Suprapubic skin (tissue), 4 donors: ENCODE data around the gene LYZL6. TPM values are rescaled to one million over a fixed set of nuclear protein-coding genes. Genes with fewer than 3 reads are reported as not detected.

ENCODE experiments used
- DNase-seq, 2 donors: peaks; one replicate each; pipeline ENCODE4 v3.0.0-alpha.2; 2019; ENCODE audit warnings: low spot score in 2 of 2
- H3K27ac ChIP-seq: fragments of 200-600 bp; sonication (generic); one replicate; pipeline ENCODE4 v1.5.1; 2019
- H3K27me3 ChIP-seq: fragments of 200-600 bp; sonication (generic); one replicate; pipeline ENCODE4 v1.5.1; 2019
- H3K36me3 ChIP-seq: fragments of 200-600 bp; sonication (generic); one replicate; pipeline ENCODE4 v1.5.1; 2019
- H3K4me1 ChIP-seq: fragments of 200-600 bp; sonication (generic); one replicate; pipeline ENCODE4 v1.5.1; 2019
- H3K4me3 ChIP-seq: fragments of 200-600 bp; sonication (generic); one replicate; pipeline ENCODE4 v1.5.1; 2019; ENCODE audit warnings: mild to moderate bottlenecking
- H3K9me3 ChIP-seq: fragments of 200-600 bp; sonication (generic); one replicate; pipeline ENCODE4 v1.5.1; 2019
- CTCF ChIP-seq, 2 donors: fragments of 200-600 bp in 1 of 2; fragments of 450-650 bp in 1 of 2; sonication (generic) in 1 of 2; IDR thresholded peaks; one replicate each; pipeline ENCODE4 v1.5.1; 2016 to 2019; ENCODE audit warnings: antibody characterized with exemption in 2 of 2, mild to moderate bottlenecking in 1 of 2, moderate library complexity in 1 of 2
- EP300 ChIP-seq: sonication (generic); formaldehyde crosslinking; IDR thresholded peaks from one replicate; pipeline ENCODE4 v1.6.1; 2017; ENCODE audit warnings: antibody characterized with exemption
- POLR2A ChIP-seq, 2 donors: fragments of 450-650 bp; IDR thresholded peaks; one replicate each; pipeline ENCODE4 v1.6.1; 2017; ENCODE audit warnings: antibody characterized with exemption in 2 of 2, mild to moderate bottlenecking in 2 of 2, moderate library complexity in 2 of 2
- POLR2AphosphoS5 ChIP-seq, 3 donors: sonication (generic); formaldehyde crosslinking; IDR thresholded peaks; one replicate each; pipeline ENCODE4 v1.6.1; 2017; ENCODE audit warnings: antibody characterized with exemption in 3 of 3
- WGBS: methylation state at CpG from one replicate; pipeline ENCODE4 v1.1.5; 2018; 5-methylcytosine and 5-hydroxymethylcytosine counted together
- total RNA-seq, 4 donors: library from RNA; depleted of rRNA; stranded (reverse); fragments of >200 nt; gene quantifications; one replicate each; pipeline ENCODE4 v1.1.0, GENCODE V29; 2016

The LYZL6 gene
- total RNA-seq, 4 donors from 2014 or later, result not detected

GRCh38 chr17:35907691-35908090, 35.8 kb downstream of the LYZL6 start:
- no peaks in the 10 kb centered on the region for H3K36me3 ChIP-seq
- no peaks in the 10 kb centered on the region for H3K27me3 ChIP-seq
- DNase-seq, result no peak
- H3K27ac ChIP-seq, result no peak overlapping the region
- 81% methylated on average over 5 of the region's 5 CpGs for WGBS
- H3K4me3 ChIP-seq, result no peak overlapping the region
- no peaks in the 10 kb centered on the region for H3K4me1 ChIP-seq
- TF ChIP-seq POLR2A (IDR thresholded peaks at IDR 0.05) (no peak), EP300 (no peak), CTCF (IDR thresholded peaks at IDR 0.05) (no peak), POLR2AphosphoS5 (IDR thresholded peaks at IDR 0.05) (no peak)
- no peaks in the 10 kb centered on the region for H3K9me3 ChIP-seq

GRCh38 chr17:35906926-35907637, 36.4 kb downstream of the LYZL6 start:
- 73% methylated on average over 2 of the region's 3 CpGs for WGBS
- H3K9me3 ChIP-seq, result no peaks in the 10 kb centered on the region
- TF ChIP-seq CTCF (IDR thresholded peaks at IDR 0.05), result no peak
- TF ChIP-seq EP300, result no peak
- no peak for TF ChIP-seq POLR2A (IDR thresholded peaks at IDR 0.05)
- TF ChIP-seq POLR2AphosphoS5 (IDR thresholded peaks at IDR 0.05), result no peak
- no peak overlapping the region for H3K27ac ChIP-seq
- H3K4me1 ChIP-seq, result no peaks in the 10 kb centered on the region
- H3K4me3 ChIP-seq, result no peak overlapping the region
- no peaks in the 10 kb centered on the region for H3K36me3 ChIP-seq
- H3K27me3 ChIP-seq, result no peaks in the 10 kb centered on the region
- DNase-seq, result no peak

DNA sequence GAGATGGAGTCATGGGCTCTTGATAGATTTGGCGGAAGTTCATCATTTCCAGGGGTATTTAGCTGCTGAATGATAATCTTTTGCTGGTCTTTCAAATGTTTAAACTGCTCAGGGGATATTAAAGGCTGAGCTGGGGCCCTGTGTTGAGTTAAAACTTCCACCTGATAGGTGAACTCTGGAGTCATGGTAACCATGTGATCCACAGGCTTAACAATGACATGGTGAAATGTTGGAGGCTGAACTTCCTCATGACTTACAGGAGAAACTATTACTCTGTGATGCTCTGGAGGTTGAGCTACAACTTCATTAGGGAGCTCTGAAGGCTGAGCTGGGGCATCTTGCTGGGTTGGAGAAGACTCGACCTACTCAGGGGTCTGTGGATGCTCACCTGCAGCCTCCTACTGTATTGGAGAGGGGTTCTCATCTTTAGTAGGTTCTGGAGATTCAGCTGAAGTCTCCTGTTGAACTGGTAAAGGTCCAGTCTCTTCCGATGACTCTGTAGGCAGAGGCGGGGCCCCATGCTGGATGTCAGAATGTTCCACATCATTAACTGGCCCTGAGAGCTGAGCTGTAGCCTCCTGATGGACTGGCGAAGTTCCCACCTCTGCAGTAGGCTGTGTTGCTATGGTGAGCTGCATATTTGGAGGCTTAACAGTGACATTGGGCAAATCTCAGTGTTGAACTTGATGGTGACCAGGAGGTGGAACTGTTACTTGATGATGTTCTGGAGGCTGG, 37.2 kb downstream of the LYZL6 start:
- TF ChIP-seq CTCF (IDR thresholded peaks at IDR 0.05), result no peak
- no peak for TF ChIP-seq POLR2AphosphoS5 (IDR thresholded peaks at IDR 0.05)
- TF ChIP-seq EP300, result no peak
- TF ChIP-seq POLR2A (IDR thresholded peaks at IDR 0.05), result no peak
- no peak overlapping the region for H3K4me3 ChIP-seq
- H3K27me3 ChIP-seq, result no peaks in the 10 kb centered on the region
- no peaks in the 10 kb centered on the region for H3K4me1 ChIP-seq
- WGBS, result 94% methylated on average over 5 of the region's 5 CpGs
- H3K9me3 ChIP-seq, result no peaks in the 10 kb centered on the region
- H3K27ac ChIP-seq, result no peak overlapping the region
- H3K36me3 ChIP-seq, result no peaks in the 10 kb centered on the region
- no peak for DNase-seq

DNA sequence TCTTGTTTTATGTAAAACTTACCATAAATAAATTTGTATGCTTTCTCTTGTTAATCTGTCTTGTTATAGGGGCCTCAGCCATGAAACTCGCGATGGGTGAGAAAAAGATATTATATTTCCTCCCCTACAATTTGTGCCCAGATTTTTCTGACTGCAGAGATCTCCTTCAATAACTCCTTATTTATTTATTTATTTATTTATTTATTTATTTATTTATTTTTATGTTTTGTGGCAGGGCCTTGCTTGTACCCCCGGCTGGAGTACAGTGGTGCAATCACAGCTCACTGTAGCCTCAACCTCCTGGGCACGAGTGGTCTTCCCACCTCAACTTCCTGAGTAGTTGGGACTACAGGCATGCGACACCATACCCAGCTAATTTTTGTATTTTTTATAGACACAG, 40.1 kb downstream of the LYZL6 start:
- no peak for DNase-seq
- TF ChIP-seq POLR2A (IDR thresholded peaks at IDR 0.05), result no peak
- TF ChIP-seq CTCF (IDR thresholded peaks at IDR 0.05), result no peak
- TF ChIP-seq EP300, result no peak
- no peak for TF ChIP-seq POLR2AphosphoS5 (IDR thresholded peaks at IDR 0.05)

DNA sequence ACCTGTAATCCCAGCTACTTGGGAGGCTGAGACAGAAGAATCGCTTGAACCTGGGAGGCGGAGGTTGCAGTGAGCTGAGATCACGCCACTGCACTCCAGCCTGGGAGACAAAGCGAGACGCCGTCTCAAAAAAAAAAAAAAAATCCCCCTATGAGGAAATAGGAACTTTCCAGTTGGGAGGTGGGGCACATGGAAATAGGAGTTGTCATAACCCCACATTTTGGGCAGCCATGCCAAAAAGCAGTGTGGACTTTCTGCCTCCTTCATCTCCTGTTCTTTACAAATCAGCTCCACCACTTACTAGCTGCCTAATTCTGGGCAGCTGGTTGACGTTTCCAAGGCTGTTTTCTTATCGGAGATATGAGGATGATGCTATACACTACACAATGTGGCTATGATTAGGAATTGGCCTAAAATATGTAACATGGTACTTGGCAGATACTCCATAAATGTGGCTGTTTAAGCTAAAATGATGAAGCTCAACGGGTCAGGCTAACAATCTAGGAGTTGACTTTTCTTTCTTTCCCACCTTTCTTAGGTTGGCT, 41.8 kb downstream of the LYZL6 start:
- Histone ChIP-seq H3K27me3 (no peaks in the 10 kb centered on the region), H3K27ac (no peak overlapping the region), H3K4me1 (no peaks in the 10 kb centered on the region), H3K9me3 (no peaks in the 10 kb centered on the region), H3K36me3 (no peaks in the 10 kb centered on the region), H3K4me3 (no peak overlapping the region)
- DNase-seq, result peak in 1 of 2 donors; percentile 28
- WGBS, result 77% methylated on average over 9 of the region's 9 CpGs
- TF ChIP-seq POLR2AphosphoS5 (IDR thresholded peaks at IDR 0.05), result no peak
- no peak for TF ChIP-seq CTCF (IDR thresholded peaks at IDR 0.05)
- no peak for TF ChIP-seq POLR2A (IDR thresholded peaks at IDR 0.05)
- no peak for TF ChIP-seq EP300

More for the DNA sequence above, 40.1 kb downstream of the LYZL6 start:
- H3K27ac ChIP-seq, result no peak overlapping the region
- no peak overlapping the region for H3K4me3 ChIP-seq
- 92% methylated on average over 5 of the region's 5 CpGs for WGBS
- H3K27me3 ChIP-seq, result no peaks in the 10 kb centered on the region
- no peaks in the 10 kb centered on the region for H3K4me1 ChIP-seq
- H3K9me3 ChIP-seq, result no peaks in the 10 kb centered on the region
- no peaks in the 10 kb centered on the region for H3K36me3 ChIP-seq
